ENCODE results near the gene MROH2A. TPM values are rescaled to one million over a fixed set of nuclear protein-coding genes. Genes with fewer than 3 reads are reported as not detected.
"Not testable (repeated sequence)": the region's sequence is repeated elsewhere in the genome, so short reads cannot be mapped to it uniquely, and the experiment has no call there.

Gene MROH2A
- total RNA-seq, 3 donors from 2014 or later (not counting 1 experiment from before 2014, with no cell fraction given) = not detected

GRCh38 chr2:233740870-233741269 is 37.3 kb upstream of the MROH2A start:
- peaks cover 30 to 36% of the 10 kb centered on the region in 2 donors for H3K27me3 Mint-ChIP-seq (ENCODE audit: low read depth in 2 of 2)
- H3K4me3 Mint-ChIP-seq = no peak overlapping the region
- Histone ChIP-seq H3K4me3 (ENCODE audit: low read length) (no peak overlapping the region), H3K4me1 (ENCODE audit: control insufficient read depth, insufficient read depth, low read length) (no peaks in the 10 kb centered on the region), H3K27me3 (ENCODE audit: control insufficient read depth, insufficient read depth, low read length) (no peaks in the 10 kb centered on the region), H3K9me3 (ENCODE audit: control insufficient read depth, insufficient read depth, low read length) (no peaks in the 10 kb centered on the region), H3K36me3 (ENCODE audit: control insufficient read depth, insufficient read depth, low read length) (no peaks in the 10 kb centered on the region), H3K27ac (ENCODE audit: low read length) (no peak overlapping the region)
- TF ChIP-seq, protein P1, sequence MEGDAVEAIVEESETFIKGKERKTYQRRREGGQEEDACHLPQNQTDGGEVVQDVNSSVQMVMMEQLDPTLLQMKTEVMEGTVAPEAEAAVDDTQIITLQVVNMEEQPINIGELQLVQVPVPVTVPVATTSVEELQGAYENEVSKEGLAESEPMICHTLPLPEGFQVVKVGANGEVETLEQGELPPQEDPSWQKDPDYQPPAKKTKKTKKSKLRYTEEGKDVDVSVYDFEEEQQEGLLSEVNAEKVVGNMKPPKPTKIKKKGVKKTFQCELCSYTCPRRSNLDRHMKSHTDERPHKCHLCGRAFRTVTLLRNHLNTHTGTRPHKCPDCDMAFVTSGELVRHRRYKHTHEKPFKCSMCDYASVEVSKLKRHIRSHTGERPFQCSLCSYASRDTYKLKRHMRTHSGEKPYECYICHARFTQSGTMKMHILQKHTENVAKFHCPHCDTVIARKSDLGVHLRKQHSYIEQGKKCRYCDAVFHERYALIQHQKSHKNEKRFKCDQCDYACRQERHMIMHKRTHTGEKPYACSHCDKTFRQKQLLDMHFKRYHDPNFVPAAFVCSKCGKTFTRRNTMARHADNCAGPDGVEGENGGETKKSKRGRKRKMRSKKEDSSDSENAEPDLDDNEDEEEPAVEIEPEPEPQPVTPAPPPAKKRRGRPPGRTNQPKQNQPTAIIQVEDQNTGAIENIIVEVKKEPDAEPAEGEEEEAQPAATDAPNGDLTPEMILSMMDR (IDR thresholded peaks at IDR 0.05) = no peak
- H3K4me1 Mint-ChIP-seq = no peaks in the 10 kb centered on the region
- no peak for DNase-seq
- 52% methylated on average over 2 of the region's 2 CpGs for WGBS (ENCODE audit: insufficient coverage)
- H3K9me3 Mint-ChIP-seq = no peaks in the 10 kb centered on the region
- no peaks in the 10 kb centered on the region for H3K36me3 Mint-ChIP-seq
- H3K27ac Mint-ChIP-seq = no peak overlapping the region
- intact Hi-C loops (cut with micrococcal nuclease) = no loop called here
- ATAC-seq = no peak

DNA sequence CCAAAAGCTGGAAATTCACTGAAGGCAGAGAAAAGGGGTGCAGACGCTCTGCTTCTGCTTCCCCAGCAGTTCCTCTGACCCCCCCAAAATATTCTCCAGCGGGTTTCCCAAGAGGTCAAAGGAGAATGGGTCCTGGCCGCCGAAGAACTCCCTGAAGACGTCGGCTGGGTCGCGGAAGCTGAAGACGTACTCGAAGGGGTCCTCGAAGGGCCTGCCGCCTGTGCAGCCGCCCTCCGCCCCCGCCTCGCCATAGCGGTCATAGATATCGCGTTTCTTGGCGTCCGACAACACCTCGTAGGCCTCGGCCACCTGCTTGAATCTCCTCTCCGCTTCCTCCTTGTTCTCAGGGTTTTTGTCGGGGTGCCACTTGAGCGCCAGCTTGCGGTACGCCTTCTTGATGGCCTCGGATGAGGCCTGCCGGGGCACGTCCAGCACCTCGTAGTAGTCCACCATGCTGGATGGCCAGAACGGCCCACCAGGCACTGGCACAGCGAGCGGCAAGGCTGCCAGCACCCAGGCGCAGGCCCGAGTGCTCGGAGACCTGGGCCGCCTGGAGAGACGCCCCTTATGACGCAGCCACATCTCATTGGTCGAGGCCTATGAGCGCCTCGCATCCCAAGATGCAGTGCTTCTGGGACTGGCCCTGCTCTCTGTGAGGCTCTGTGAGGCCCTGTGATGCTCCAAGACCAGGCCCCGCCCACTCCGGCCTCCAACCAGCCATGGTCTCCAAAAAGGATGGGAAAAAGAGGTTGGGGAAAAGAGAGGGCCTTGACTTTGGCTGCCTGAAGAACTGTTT is 34.5 kb upstream of the MROH2A start:
- DNase-seq (no peak), ATAC-seq (no peak)
- Histone ChIP-seq H3K9me3 (ENCODE audit: control insufficient read depth, insufficient read depth, low read length) (no peaks in the 10 kb centered on the region), H3K36me3 (ENCODE audit: control insufficient read depth, insufficient read depth, low read length) (no peaks in the 10 kb centered on the region), H3K4me3 (ENCODE audit: low read length) (no peak overlapping the region), H3K27me3 (ENCODE audit: control insufficient read depth, insufficient read depth, low read length) (no peaks in the 10 kb centered on the region), H3K4me1 (ENCODE audit: control insufficient read depth, insufficient read depth, low read length) (no peaks in the 10 kb centered on the region), H3K27ac (ENCODE audit: low read length) (no peak overlapping the region)
- H3K9me3 Mint-ChIP-seq = no peaks in the 10 kb centered on the region
- 94% methylated on average over 43 of the region's 46 CpGs for WGBS (ENCODE audit: insufficient coverage)
- no peak overlapping the region for H3K27ac Mint-ChIP-seq
- H3K36me3 Mint-ChIP-seq = no peaks in the 10 kb centered on the region
- H3K27me3 Mint-ChIP-seq (ENCODE audit: low read depth in 2 of 2) = peaks cover 24 to 46% of the 10 kb centered on the region in 2 donors
- no peaks in the 10 kb centered on the region for H3K4me1 Mint-ChIP-seq
- TF ChIP-seq, protein P1 (IDR thresholded peaks at IDR 0.05) = no peak
- no peak overlapping the region for H3K4me3 Mint-ChIP-seq
- intact Hi-C loops (cut with micrococcal nuclease) = no loop called here

DNA sequence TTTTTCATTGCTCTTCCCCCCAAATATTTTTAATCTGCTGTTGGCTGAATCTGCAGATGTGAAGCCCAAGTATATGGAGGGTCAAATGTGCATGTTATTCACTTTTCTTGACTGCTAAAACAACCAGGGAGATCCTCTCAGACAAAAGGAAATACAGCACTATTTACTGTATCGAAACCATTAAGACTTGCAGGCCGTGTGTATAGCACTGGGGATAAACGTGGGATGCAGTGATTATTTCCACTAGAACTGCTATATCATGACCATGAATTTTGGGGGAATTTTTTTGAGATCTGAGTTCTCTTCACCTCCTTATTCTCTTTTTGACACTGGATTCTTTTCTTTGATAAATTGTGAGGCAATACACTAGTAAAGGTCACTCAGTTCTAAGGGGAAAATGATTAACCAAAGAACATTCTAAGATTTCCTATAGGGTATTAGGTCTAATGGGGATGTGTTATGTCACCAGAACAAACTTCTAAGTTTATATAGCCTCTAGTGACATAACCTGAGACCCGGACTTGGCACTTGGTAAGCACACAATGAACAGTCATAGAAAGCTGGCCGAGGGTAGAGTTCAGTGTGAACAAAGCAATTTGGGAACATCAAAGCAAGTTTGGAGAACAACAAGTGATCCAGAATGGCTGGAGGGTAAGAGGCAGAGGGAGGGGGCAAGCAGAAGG is 32.9 kb upstream of the MROH2A start:
- no peak for ATAC-seq
- Histone ChIP-seq H3K9me3 (ENCODE audit: control insufficient read depth, insufficient read depth, low read length) (no peaks in the 10 kb centered on the region), H3K27me3 (ENCODE audit: control insufficient read depth, insufficient read depth, low read length) (no peaks in the 10 kb centered on the region), H3K36me3 (ENCODE audit: control insufficient read depth, insufficient read depth, low read length) (no peaks in the 10 kb centered on the region), H3K4me3 (ENCODE audit: low read length) (no peak overlapping the region), H3K4me1 (ENCODE audit: control insufficient read depth, insufficient read depth, low read length) (no peaks in the 10 kb centered on the region), H3K27ac (ENCODE audit: low read length) (no peak overlapping the region)
- TF ChIP-seq, protein P1 (IDR thresholded peaks at IDR 0.05) = no peak
- WGBS (ENCODE audit: insufficient coverage) = 82% methylated on average over 4 of the region's 5 CpGs
- Mint-ChIP-seq H3K36me3 (peaks cover 7% of the 10 kb centered on the region), H3K4me3 (no peak overlapping the region), H3K9me3 (no peaks in the 10 kb centered on the region), H3K27ac (no peak overlapping the region), H3K4me1 (no peaks in the 10 kb centered on the region), H3K27me3 (ENCODE audit: low read depth in 2 of 2) (peaks cover 27 to 48% of the 10 kb centered on the region in 2 donors)
- intact Hi-C loops (cut with micrococcal nuclease) = no loop called here
- DNase-seq = no peak

DNA sequence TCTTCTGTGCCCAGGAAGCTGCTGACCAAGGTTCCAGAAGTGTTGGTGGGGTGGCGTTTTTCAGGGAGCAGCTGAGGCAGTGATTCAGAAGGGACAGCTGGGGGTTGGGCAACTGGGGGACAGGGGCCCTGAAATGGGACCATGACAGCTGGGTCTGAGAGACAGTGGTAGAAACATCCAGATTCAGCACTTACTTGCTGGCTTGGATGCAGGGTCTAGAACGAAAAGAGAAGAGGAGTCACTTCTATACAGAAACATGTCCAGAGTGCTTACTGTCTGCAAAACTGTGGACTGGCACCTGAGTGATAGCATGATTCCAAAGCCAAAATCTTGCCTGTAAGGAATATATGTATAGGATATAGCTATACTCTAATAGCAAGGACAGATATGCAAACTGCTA is 32.3 kb upstream of the MROH2A start:
- not testable (repeated sequence) for H3K27ac ChIP-seq (ENCODE audit: low read length); H3K9me3 Mint-ChIP-seq

More for the DNA sequence above, 32.3 kb upstream of the MROH2A start:
- H3K9me3 ChIP-seq (ENCODE audit: control insufficient read depth, insufficient read depth, low read length); H3K36me3 Mint-ChIP-seq; DNase-seq; intact Hi-C loops (cut with micrococcal nuclease); ATAC-seq; H3K27ac Mint-ChIP-seq; H3K4me3 ChIP-seq (ENCODE audit: low read length); H3K4me3 Mint-ChIP-seq; H3K4me1 ChIP-seq (ENCODE audit: control insufficient read depth, insufficient read depth, low read length); H3K4me1 Mint-ChIP-seq; H3K27me3 ChIP-seq (ENCODE audit: control insufficient read depth, insufficient read depth, low read length); H3K36me3 ChIP-seq (ENCODE audit: control insufficient read depth, insufficient read depth, low read length): not testable (repeated sequence)
- H3K27me3 Mint-ChIP-seq (ENCODE audit: low read depth in 2 of 2) = peaks cover 25 to 43% of the 10 kb centered on the region in 2 donors
- WGBS (ENCODE audit: insufficient coverage) = 68% methylated on average over 2 of the region's 2 CpGs
